HL-60 (cell line): ENCODE results near the gene CFAP92.

Experiments
- GABPA ChIP-seq: IDR thresholded peaks from 2 replicates; pipeline ENCODE4 v1.6.1; 2012; ENCODE audit warnings: low read depth
- POLR2AphosphoS5 ChIP-seq: IDR thresholded peaks from 2 replicates; pipeline ENCODE4 v1.6.1; 2012; ENCODE audit warnings: low read depth
- SPI1 ChIP-seq: IDR thresholded peaks from 2 replicates; pipeline ENCODE4 v1.6.1; 2012; ENCODE audit warnings: low read depth, mild to moderate bottlenecking, borderline replicate concordance
- TF ChIP-seq, protein P1 (sequence below): IDR thresholded peaks from one replicate; pipeline ENCODE4 v1.5.1; 2011; ENCODE audit warnings: low read length, control low read depth, inconsistent platforms; ENCODE audit not compliant: insufficient read depth
- TF ChIP-seq, protein P2 (sequence below): IDR thresholded peaks from 2 replicates; pipeline ENCODE4 v1.6.1; 2012; ENCODE audit warnings: low read depth; ENCODE audit not compliant: insufficient replicate concordance

DNA sequence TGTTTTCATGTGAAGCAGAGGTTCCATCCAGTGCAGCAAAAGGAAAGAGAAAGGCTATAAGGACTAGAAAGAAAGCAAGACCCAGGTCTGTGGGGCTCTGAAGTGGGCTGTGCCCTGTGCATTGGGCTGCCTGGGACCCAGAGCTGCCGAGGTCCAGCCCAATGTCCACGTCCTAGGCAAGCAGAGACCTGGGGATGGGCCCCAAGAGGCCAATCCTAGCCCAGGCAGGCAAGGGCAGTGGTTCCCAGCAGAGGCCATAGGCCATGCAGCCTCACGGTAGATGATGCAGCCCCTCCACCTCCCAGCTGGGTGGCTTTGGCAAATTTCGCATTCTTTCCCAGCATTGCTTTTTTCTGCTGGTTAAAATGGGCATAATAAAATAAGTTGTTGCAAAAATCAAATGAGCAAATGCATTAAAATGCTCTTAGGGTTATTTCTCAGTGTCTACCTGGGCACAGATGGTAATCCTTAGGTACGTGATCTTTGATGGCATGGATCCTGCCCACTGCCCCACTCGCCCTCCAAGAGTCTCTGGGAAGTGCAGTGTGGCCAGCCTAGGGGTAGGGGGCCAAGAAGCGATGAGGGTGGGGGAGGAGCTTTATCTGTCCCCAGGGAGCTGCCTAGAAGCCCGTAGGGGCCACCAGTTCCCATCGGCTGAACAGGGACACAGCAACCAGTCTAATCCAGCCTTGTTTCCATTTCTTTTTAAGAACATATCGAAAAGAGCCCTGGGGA is 44.4 kb upstream of the CFAP92 start:
- TF ChIP-seq, protein P1, sequence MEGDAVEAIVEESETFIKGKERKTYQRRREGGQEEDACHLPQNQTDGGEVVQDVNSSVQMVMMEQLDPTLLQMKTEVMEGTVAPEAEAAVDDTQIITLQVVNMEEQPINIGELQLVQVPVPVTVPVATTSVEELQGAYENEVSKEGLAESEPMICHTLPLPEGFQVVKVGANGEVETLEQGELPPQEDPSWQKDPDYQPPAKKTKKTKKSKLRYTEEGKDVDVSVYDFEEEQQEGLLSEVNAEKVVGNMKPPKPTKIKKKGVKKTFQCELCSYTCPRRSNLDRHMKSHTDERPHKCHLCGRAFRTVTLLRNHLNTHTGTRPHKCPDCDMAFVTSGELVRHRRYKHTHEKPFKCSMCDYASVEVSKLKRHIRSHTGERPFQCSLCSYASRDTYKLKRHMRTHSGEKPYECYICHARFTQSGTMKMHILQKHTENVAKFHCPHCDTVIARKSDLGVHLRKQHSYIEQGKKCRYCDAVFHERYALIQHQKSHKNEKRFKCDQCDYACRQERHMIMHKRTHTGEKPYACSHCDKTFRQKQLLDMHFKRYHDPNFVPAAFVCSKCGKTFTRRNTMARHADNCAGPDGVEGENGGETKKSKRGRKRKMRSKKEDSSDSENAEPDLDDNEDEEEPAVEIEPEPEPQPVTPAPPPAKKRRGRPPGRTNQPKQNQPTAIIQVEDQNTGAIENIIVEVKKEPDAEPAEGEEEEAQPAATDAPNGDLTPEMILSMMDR = no peak
- TF ChIP-seq, protein P2, sequence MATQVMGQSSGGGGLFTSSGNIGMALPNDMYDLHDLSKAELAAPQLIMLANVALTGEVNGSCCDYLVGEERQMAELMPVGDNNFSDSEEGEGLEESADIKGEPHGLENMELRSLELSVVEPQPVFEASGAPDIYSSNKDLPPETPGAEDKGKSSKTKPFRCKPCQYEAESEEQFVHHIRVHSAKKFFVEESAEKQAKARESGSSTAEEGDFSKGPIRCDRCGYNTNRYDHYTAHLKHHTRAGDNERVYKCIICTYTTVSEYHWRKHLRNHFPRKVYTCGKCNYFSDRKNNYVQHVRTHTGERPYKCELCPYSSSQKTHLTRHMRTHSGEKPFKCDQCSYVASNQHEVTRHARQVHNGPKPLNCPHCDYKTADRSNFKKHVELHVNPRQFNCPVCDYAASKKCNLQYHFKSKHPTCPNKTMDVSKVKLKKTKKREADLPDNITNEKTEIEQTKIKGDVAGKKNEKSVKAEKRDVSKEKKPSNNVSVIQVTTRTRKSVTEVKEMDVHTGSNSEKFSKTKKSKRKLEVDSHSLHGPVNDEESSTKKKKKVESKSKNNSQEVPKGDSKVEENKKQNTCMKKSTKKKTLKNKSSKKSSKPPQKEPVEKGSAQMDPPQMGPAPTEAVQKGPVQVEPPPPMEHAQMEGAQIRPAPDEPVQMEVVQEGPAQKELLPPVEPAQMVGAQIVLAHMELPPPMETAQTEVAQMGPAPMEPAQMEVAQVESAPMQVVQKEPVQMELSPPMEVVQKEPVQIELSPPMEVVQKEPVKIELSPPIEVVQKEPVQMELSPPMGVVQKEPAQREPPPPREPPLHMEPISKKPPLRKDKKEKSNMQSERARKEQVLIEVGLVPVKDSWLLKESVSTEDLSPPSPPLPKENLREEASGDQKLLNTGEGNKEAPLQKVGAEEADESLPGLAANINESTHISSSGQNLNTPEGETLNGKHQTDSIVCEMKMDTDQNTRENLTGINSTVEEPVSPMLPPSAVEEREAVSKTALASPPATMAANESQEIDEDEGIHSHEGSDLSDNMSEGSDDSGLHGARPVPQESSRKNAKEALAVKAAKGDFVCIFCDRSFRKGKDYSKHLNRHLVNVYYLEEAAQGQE = no peak
- TF ChIP-seq POLR2AphosphoS5 (no peak), GABPA (no peak), SPI1 (no peak)
